HCT116 (cell line): ENCODE results near the gene WHRN. TPM values are rescaled to one million over a fixed set of nuclear protein-coding genes. Genes with fewer than 3 reads are reported as not detected.

ENCODE experiments used
- ATAC-seq: fragments of 200-7000 bp; cut with Tn5 transposase; 2 replicates; pipeline ENCODE4 v1.9.1; 2020; ENCODE audit warnings: mild to moderate bottlenecking, moderate library complexity
- BruUV-seq: library from RNA; stranded (reverse); fragments of 400-500 nt; replicated peaks from 2 replicates; lab custom pipeline; 2021; lab: Mats Ljungman, UMichigan
- CTCF ChIA-PET: fragments of 300-600 bp; sonication (Branson Sonifier 250); formaldehyde crosslinking; loops from one replicate; lab custom pipeline; 2021; ENCODE audit warnings: antibody characterized with exemption; lab: Charles Lee
- POLR2A ChIA-PET: fragments of 300-600, 350-600 bp; sonication (Branson Sonifier 250); formaldehyde crosslinking; loops from one replicate; lab custom pipeline; 2021; ENCODE audit warnings: antibody characterized with exemption; lab: Charles Lee
- RAD21 ChIA-PET, 2 experiments: fragments of 300-600 bp; sonication (Branson Sonifier 250); formaldehyde crosslinking; loops; one replicate each; lab custom pipeline; 2023; ENCODE audit warnings: low total read pairs in 2 of 2; ENCODE audit not compliant: uncharacterized antibody in 2 of 2, unreplicated experiment in 2 of 2, low non-redundant PET in 1 of 2; lab: Charles Lee
- DNase-seq: peaks from one replicate; pipeline ENCODE4 v3.0.0-alpha.2; 2010; ENCODE audit warnings: low read depth, low spot score
- H2AFZ ChIP-seq: fragments of 200-600 bp; shearing (Covaris generic), sonication (generic); 2 replicates; pipeline ENCODE4 v1.6.1; 2017; ENCODE audit warnings: low read depth, mixed run types, mixed read lengths, antibody characterized with exemption, low read length; ENCODE audit not compliant: poor library complexity, severe bottlenecking
- H3K27ac ChIP-seq: 2 replicates; pipeline ENCODE4 v1.5.1; 2012; ENCODE audit warnings: low read depth, low read length
- H3K27me3 ChIP-seq: fragments of 200-600 bp; sonication (generic); 2 replicates; pipeline ENCODE4 v1.6.1; 2016; ENCODE audit warnings: mixed run types, low read length, mixed read lengths; ENCODE audit not compliant: insufficient read depth
- H3K36me3 ChIP-seq, 2 experiments: fragments of 200-500 bp in 1 of 2; fragments of 200-600 bp in 1 of 2; sonication (Bioruptor generic) in 1 of 2; sonication (generic) in 1 of 2; 2 replicates each; pipeline versions ENCODE4 v1.5.1 to v1.6.1; 2014 to 2016; ENCODE audit warnings: low read length in 2 of 2, inconsistent platforms in 1 of 2, mixed read lengths in 1 of 2, mixed run types in 1 of 2; ENCODE audit not compliant: insufficient read depth in 2 of 2, control insufficient read depth in 1 of 2
- H3K4me1 ChIP-seq, 2 experiments: fragments of 200-600 bp in 1 of 2; sonication (generic) in 1 of 2; 2 replicates each; pipeline versions ENCODE4 v1.5.1 to v1.6.1; 2012 to 2017; ENCODE audit warnings: low read length in 2 of 2, inconsistent platforms in 1 of 2, mild to moderate bottlenecking in 1 of 2, mixed read lengths in 1 of 2, mixed run types in 1 of 2, moderate library complexity in 1 of 2; ENCODE audit not compliant: insufficient read depth in 2 of 2, control insufficient read depth in 1 of 2
- H3K4me2 ChIP-seq: fragments of 200-600 bp; sonication (generic); 2 replicates; pipeline ENCODE4 v1.6.1; 2017; ENCODE audit warnings: mixed run types, low read length, mixed read lengths
- H3K4me3 ChIP-seq, 2 experiments: fragments of 200-600 bp in 1 of 2; sonication (generic) in 1 of 2; replicated peaks in 1 of 2; 2 replicates each; pipeline ENCODE4 v1.5.1; 2011 to 2016; ENCODE audit warnings: low read length in 2 of 2, control low read depth in 1 of 2, low read depth in 1 of 2, mild to moderate bottlenecking in 1 of 2, mixed read lengths in 1 of 2, mixed run types in 1 of 2
- H3K79me2 ChIP-seq: fragments of 200-600 bp; sonication (generic); 2 replicates; pipeline ENCODE4 v1.6.1; 2017; ENCODE audit warnings: mild to moderate bottlenecking, mixed run types, low read length, moderate library complexity, mixed read lengths; ENCODE audit not compliant: insufficient read depth
- H3K9ac ChIP-seq: fragments of 200-600 bp; sonication (generic); 2 replicates; pipeline ENCODE4 v1.6.1; 2016; ENCODE audit warnings: low read length, mixed read lengths
- H3K9me2 ChIP-seq: fragments of 200-600 bp; sonication (generic), shearing (Covaris generic); 2 replicates; pipeline ENCODE4 v1.6.1; 2017; ENCODE audit warnings: mixed run types, mild to moderate bottlenecking, moderate library complexity; ENCODE audit not compliant: insufficient read depth
- H3K9me3 ChIP-seq, 2 experiments: fragments of 200-500 bp in 1 of 2; fragments of 200-600 bp in 1 of 2; sonication (Bioruptor generic) in 1 of 2; sonication (generic) in 1 of 2; 2 replicates each; pipeline ENCODE4 v1.6.1; 2014 to 2017; ENCODE audit warnings: low read length in 2 of 2, mixed read lengths in 2 of 2, inconsistent platforms in 1 of 2, low read depth in 1 of 2, mild to moderate bottlenecking in 1 of 2, mixed run types in 1 of 2, moderate library complexity in 1 of 2; ENCODE audit not compliant: control insufficient read depth in 1 of 2, insufficient read depth in 1 of 2
- H4K20me1 ChIP-seq: fragments of 200-600 bp; sonication (generic), shearing (Covaris generic); 2 replicates; pipeline ENCODE4 v1.6.1; 2017; ENCODE audit warnings: mixed run types, mild to moderate bottlenecking, moderate library complexity; ENCODE audit not compliant: insufficient read depth
- CTCF ChIP-seq, 3 experiments: fragments of 200-600 bp in 1 of 3; sonication (generic) in 1 of 3; IDR thresholded peaks in 2 of 3; conservative IDR thresholded peaks in 1 of 3; 2 replicates each; pipeline ENCODE4 v1.5.1; 2012 to 2017; ENCODE audit warnings: low read depth in 2 of 3, low read length in 2 of 3, antibody characterized with exemption in 1 of 3, borderline replicate concordance in 1 of 3, control low read depth in 1 of 3, mild to moderate bottlenecking in 1 of 3, mixed read lengths in 1 of 3, mixed run types in 1 of 3, moderate library complexity in 1 of 3; ENCODE audit not compliant: insufficient read depth in 1 of 3
- ELF1 ChIP-seq: IDR thresholded peaks from 2 replicates; pipeline ENCODE4 v1.6.1; 2012; ENCODE audit warnings: low read depth, borderline replicate concordance
- EZH2 ChIP-seq: fragments of 200-600 bp; sonication (generic); IDR thresholded peaks from 2 replicates; pipeline ENCODE4 v1.6.1; 2017; ENCODE audit warnings: antibody characterized with exemption, mixed run types
- JUND ChIP-seq: IDR thresholded peaks from 2 replicates; pipeline ENCODE4 v1.6.1; 2012
- POLR2A ChIP-seq: IDR thresholded peaks from 2 replicates; pipeline ENCODE4 v1.7.0; 2011; ENCODE audit warnings: borderline replicate concordance; ENCODE audit not compliant: insufficient read depth, insufficient read length; ENCODE audit errors: extremely low read depth
- REST ChIP-seq: IDR thresholded peaks from 2 replicates; pipeline ENCODE4 v1.6.1; 2012; ENCODE audit warnings: low read depth
- SP1 ChIP-seq: IDR thresholded peaks from 2 replicates; pipeline ENCODE4 v1.6.1; 2012; ENCODE audit warnings: low read depth
- SRF ChIP-seq: IDR thresholded peaks from 2 replicates; pipeline ENCODE4 v1.6.1; 2012; ENCODE audit warnings: low read depth
- TCF7L2 ChIP-seq: IDR thresholded peaks from 2 replicates; pipeline ENCODE4 v1.7.0; 2011; ENCODE audit warnings: borderline replicate concordance, inconsistent platforms; ENCODE audit not compliant: insufficient read depth, insufficient read length; ENCODE audit errors: extremely low read depth
- intact Hi-C: fragments of 100-400 bp; cut with micrococcal nuclease; formaldehyde crosslinking; loops from 2 replicates; pipeline ENCODE4 v1.10.0; 2022
- total RNA-seq: library from RNA; stranded (reverse); gene quantifications from one replicate; pipeline ENCODE4 v1.2.1, GENCODE V29; 2021; ENCODE audit not compliant: unreplicated experiment
- TF ChIP-seq, protein P1 (sequence below): IDR thresholded peaks from 2 replicates; pipeline ENCODE4 v1.6.1; 2012

Gene WHRN
- total RNA-seq, 1 experiment from 2014 or later, result 12.8 TPM

DNA sequence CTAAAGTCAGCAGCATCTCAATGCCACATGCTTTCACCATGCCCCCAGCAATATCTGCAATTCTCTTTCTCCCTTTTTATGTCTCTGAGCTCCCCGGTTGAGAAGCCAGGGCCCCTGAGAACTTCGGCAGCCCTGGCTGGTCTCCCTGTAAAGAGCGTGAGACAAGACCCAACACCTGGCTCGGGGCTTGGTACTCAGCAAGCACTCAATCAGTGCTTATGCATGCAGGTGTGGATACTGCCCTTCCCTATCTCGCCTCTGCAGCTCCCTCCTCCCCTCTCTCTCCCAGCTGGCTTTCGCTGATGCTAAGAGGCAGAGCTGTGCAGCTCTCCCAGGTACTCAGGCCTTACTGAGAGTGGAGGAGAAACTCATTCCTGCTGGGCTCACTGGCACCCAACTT, 75.8 kb downstream of the WHRN start:
- BruUV-seq, result no TSS peak
- Histone ChIP-seq H3K27ac (no peak overlapping the region), H3K4me1 (no peaks in the 10 kb centered on the region), H3K9ac (no peak overlapping the region), H3K9me3 (no peaks in the 10 kb centered on the region), H3K79me2 (no peaks in the 10 kb centered on the region), H3K4me3 (no peak overlapping the region), H3K4me2 (no peak overlapping the region), H4K20me1 (no peaks in the 10 kb centered on the region), H3K9me2 (no peaks in the 10 kb centered on the region), H2AFZ (no peak overlapping the region), H3K36me3 (no peaks in the 10 kb centered on the region), H3K27me3 (no peaks in the 10 kb centered on the region)
- no peak for TF ChIP-seq REST
- no peak for TF ChIP-seq ELF1
- no peak for TF ChIP-seq POLR2A
- no peak for TF ChIP-seq SP1
- no peak for TF ChIP-seq EZH2
- ChIA-PET RAD21 (no interaction called here), CTCF (interaction anchor here (4.8 kb wide), 1 partner anchor 224 kb away, joined by 16 read pairs; no protein-coding TSS in a partner anchor), POLR2A (no interaction called here)
- ATAC-seq, result no peak
- intact Hi-C loops, result no loop called here
- no peak for DNase-seq

DNA sequence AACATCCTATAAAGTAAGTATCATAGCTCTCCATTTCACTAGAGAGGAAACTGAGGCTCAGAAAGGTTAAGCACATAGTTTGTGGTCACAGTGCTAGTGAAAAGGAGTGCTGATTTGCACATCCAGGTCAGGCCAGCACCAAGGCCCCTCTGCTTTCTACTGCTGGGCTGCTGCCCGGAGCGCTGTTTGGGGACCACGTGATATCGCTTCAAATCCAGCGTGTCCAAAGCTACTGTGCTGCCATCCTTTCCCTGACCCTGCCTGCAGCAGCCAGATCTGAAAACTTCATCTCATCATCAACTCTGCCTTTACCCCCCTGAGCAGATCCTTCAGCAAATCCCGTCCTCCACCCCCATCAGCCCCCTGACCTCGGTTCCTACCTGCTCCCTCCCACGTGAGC, 76.8 kb downstream of the WHRN start:
- Histone ChIP-seq H3K27ac (no peak overlapping the region), H2AFZ (no peak overlapping the region), H3K27me3 (no peaks in the 10 kb centered on the region), H3K9ac (no peak overlapping the region), H3K79me2 (no peaks in the 10 kb centered on the region), H3K4me3 (no peak overlapping the region), H3K36me3 (no peaks in the 10 kb centered on the region), H3K4me2 (no peak overlapping the region)
- intact Hi-C loops, result no loop called here
- BruUV-seq, result no TSS peak
- TF ChIP-seq SRF (no peak), CTCF (IDR thresholded peaks at IDR 0.05 in 2 of 3, conservative IDR thresholded peaks at IDR 0.05 in 1 of 3; ENCODE audit: borderline replicate concordance in 1 of 3, insufficient read depth in 1 of 3, low read depth in 2 of 3, low read length in 2 of 3) (no peak), TCF7L2 (no peak), JUND (no peak)
- TF ChIP-seq, protein P1, sequence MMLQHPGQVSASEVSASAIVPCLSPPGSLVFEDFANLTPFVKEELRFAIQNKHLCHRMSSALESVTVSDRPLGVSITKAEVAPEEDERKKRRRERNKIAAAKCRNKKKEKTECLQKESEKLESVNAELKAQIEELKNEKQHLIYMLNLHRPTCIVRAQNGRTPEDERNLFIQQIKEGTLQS, result no peak
- TF ChIP-seq, all 23 proteins: peak for 0
- H3K9me2 ChIP-seq, result no peaks in the 10 kb centered on the region
- H4K20me1 ChIP-seq, result no peaks in the 10 kb centered on the region
- no peak for ATAC-seq
- no peaks in the 10 kb centered on the region for H3K4me1 ChIP-seq
- ChIA-PET CTCF (interaction anchor here (4.8 kb wide), 1 partner anchor 225 kb away, joined by 16 read pairs; no protein-coding TSS in a partner anchor), POLR2A (no interaction called here), RAD21 (no interaction called here)
- no peak for DNase-seq
- no peaks in the 10 kb centered on the region for H3K9me3 ChIP-seq
